ENCODE results near the gene SH3PXD2B.
"Not testable (repeated sequence)": the region's sequence is repeated elsewhere in the genome, so short reads cannot be mapped to it uniquely, and the experiment has no call there.

SH3PXD2B gene

DNA sequence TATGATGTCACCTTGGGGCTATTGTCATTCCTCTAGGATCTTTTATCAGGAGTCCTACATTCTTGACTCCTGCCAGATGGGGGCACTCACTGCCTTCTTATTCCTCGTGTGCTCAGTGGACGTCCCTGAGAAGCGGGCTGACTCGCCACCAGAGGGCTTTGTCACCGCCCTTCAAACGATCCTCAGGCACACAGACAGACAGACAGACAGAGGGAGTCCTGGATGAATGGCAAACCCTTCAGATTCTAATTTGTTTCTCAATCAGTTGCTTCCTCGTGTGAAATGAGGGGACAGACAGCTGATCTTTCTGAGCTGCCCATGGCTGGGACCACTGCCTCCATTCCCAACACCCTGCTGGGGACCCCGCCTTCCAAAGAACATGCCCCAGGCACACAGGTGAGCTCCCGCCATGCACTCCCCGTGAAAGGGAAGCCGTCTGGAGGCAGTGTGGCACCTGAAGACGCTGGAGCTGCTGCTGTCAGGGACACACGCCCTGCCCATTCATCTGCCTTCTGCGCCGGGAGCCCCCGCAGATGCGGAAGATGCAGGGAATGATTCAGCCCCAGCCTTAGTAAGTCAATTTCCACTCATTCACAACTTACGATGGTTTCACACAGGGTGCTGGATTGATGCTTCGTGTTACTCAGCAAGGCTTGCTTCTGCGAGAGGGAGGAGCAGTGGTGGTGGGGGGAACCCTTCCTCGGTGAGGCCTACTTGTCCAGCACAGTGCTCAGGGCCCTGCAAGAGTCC is 24.9 kb upstream of the SH3PXD2B start:
- no peak for TF ChIP-seq ZNF274 (IDR thresholded peaks at IDR 0.05; ENCODE audit: low read depth, low read length)

GRCh38 chr5:172478695-172479033 is 24.3 kb upstream of the SH3PXD2B start:
- H3K4me3 ChIP-seq (ENCODE audit: low read length), result not testable (repeated sequence)

More for the DNA sequence above, 24.9 kb upstream of the SH3PXD2B start:
- no peak overlapping the region for H3K4me3 ChIP-seq (ENCODE audit: low read length)

GRCh38 chr5:172478256-172478655 is 23.9 kb upstream of the SH3PXD2B start:
- no peak for TF ChIP-seq ZNF274 (IDR thresholded peaks at IDR 0.05; ENCODE audit: low read depth, low read length)
- no peak overlapping the region for H3K4me3 ChIP-seq (ENCODE audit: low read length)

DNA sequence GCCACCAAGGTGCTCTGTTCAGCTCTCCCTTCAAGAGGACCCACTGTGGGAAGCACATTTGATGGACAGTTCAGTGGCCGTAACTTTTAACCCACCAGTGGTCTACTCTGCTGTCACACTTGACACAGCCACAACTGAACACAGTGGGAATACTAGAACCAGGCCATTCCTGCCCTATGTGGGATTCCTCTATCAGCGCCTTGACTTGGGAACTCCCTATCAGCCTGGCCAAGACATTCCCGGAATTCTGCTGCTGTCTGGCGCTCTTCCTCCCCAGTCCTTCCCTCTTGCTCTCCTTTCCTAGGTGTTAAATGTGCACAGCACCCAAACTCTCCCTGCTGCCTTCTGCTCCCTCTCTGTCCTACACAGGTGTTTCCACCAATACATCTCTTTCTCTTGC is 23.1 kb upstream of the SH3PXD2B start:
- no peak overlapping the region for H3K4me3 ChIP-seq (ENCODE audit: low read length)
- no peak for TF ChIP-seq ZNF274 (IDR thresholded peaks at IDR 0.05; ENCODE audit: low read depth, low read length)

DNA sequence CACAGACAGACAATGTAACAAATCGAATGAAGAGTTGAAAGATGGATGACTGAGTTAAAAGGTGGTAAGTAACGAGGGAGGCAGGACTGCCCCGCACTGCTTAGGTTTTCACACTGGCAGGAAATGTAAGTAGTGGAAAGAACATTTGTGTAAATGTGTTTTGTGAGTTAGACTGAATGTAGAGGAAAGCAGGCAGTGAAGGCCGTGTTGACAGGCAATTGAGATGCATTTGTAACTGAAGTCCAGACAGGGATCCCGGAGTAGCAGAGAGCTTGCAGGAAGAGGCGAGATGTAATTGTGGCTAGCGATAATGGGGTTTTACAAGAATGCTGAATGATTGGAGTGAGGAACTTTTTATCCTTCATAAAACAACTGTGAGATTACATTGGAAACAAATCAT is 20.0 kb upstream of the SH3PXD2B start:
- H3K4me3 ChIP-seq (ENCODE audit: low read length), result no peak overlapping the region
- TF ChIP-seq ZNF274 (IDR thresholded peaks at IDR 0.05; ENCODE audit: low read depth, low read length), result no peak

DNA sequence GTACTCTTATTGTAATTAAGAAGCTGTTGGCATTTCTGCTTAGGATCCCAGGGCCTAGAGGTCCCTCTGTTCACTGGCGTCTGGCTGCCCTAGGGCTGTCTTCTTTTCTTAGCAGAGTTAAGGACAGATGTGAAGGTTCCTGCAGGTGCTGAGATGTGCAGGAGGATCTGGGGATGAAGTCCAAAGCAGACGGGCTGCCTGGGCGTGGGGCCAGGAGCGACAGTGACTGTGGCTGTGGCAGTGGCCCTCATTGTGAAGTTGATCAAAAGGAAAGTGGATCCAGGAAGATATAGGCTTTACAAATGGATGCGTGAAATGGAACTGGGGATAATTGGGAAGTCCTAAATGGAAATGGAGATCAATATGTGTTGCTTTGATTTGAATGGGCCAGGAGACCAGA is 19.1 kb upstream of the SH3PXD2B start:
- TF ChIP-seq ZNF274 (IDR thresholded peaks at IDR 0.05; ENCODE audit: low read depth, low read length), result no peak
- no peak overlapping the region for H3K4me3 ChIP-seq (ENCODE audit: low read length)

DNA sequence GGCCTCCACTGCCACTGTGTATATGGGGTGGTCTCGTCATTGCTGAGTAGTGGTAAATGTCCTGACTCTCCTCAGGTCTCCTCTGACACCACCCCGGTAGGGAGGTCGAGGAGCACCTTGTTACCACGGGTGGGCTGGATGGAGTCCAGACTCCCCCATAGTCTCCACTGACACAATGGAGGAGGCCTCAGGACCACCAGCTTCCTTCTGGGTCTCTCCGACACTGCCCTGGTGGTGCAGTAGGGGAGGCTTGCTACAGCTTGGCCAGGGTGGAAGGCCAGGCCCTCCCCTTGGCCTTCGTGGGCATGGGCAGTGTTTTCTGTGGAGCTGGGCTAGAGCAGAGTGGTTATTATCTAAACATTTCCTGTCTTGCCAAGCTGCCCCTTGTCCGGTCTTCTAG is 15.4 kb upstream of the SH3PXD2B start:
- TF ChIP-seq ZNF274 (IDR thresholded peaks at IDR 0.05; ENCODE audit: low read depth, low read length), result no peak
- H3K4me3 ChIP-seq (ENCODE audit: low read length), result no peak overlapping the region

DNA sequence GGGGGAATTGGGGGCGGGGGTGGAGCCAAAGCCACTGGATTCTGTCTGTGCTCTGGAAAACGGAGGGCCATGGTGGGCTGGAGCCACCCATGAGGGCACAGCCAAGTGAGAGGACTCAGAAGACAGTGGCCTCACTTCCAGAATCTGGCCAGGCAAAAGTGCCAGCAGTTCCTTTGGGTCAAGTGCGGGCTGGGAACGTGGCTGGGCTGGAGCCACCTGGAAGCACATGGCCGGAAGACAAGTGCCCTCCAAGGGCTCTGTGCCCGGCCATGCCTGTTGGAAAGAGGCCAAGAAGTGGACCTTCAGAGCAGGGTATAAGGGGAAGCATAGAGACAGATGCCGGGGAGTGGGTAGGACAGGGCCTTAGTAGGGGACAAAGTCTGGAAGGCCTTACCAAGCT is 11.7 kb upstream of the SH3PXD2B start:
- TF ChIP-seq ZNF274 (IDR thresholded peaks at IDR 0.05; ENCODE audit: low read depth, low read length), result no peak
- H3K4me3 ChIP-seq (ENCODE audit: low read length), result no peak overlapping the region

DNA sequence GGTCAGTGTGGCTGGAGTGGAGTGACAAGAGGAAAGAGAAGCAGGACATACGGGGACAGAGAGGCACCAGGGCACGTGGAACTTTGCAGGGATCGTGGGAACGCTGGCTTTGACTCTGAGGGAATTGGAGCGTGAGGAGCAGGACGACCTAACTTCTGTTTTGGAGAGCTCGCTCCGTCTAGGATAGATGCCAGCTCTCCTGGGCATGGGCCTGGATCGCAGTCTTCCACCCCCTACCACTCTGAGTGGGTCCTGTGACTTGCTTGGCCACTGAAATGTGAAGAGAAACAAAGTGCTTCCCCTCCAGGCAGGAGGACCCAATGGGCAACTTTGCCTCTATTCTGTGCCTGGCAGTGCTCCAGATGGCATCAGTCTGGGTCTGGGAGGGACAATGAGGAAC is 8.7 kb upstream of the SH3PXD2B start:
- no peak for TF ChIP-seq ZNF274 (IDR thresholded peaks at IDR 0.05; ENCODE audit: low read depth, low read length)
- no peak overlapping the region for H3K4me3 ChIP-seq (ENCODE audit: low read length)

GRCh38 chr5:172459783-172460165 is 5.4 kb upstream of the SH3PXD2B start:
- no peak overlapping the region for H3K4me3 ChIP-seq (ENCODE audit: low read length)
- no peak for TF ChIP-seq ZNF274 (IDR thresholded peaks at IDR 0.05; ENCODE audit: low read depth, low read length)

DNA sequence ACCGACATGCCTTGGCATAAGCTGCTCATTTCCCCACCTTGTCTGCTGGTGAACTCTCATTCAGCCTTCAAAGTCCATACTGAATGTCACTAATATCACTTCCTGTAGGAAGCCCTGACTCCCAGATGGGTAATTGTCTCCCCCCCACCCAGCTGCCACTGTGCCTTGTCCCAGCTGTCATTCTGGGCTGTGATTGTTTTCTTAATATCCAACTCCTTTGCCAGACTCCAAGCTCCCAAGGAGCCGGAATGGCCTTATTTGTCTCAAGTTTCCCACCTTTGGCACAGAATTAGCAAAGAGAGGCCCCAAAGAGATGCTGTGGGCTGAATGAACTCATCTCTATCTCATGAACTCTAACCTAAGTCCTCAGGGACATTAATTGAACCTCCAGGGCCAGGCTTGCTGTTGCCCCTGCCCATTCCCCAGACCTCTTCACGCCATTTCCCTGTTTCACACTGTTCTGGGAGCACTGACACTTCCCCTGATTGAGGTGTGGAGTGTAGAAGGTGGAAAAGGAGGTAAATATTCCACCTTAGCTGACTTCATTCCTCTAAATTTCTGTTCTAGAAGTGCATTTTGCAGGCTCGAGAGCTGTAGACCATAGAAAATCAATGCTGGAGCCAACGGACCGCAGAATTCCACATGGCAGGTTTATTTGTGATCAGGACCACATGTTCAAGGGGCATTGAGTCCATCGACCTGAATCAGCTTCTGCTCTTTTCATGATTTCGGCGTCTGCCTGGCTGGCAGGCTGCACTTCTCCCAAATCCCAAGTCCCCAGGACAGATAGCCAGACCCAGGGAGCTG is 4.9 kb upstream of the SH3PXD2B start:
- TF ChIP-seq ZNF274 (IDR thresholded peaks at IDR 0.05; ENCODE audit: low read depth, low read length), result no peak
- no peak overlapping the region for H3K4me3 ChIP-seq (ENCODE audit: low read length)

- no peak for TF ChIP-seq ZNF274 (IDR thresholded peaks at IDR 0.05; ENCODE audit: low read depth, low read length)
- no peak overlapping the region for H3K4me3 ChIP-seq (ENCODE audit: low read length)
Measured at GRCh38 chr5:172456076-172456722, 1.9 kb upstream of the SH3PXD2B start.

- H3K4me3 ChIP-seq (ENCODE audit: low read length), result no peak overlapping the region
- TF ChIP-seq ZNF274 (IDR thresholded peaks at IDR 0.05; ENCODE audit: low read depth, low read length), result no peak
Measured at GRCh38 chr5:172455511-172456061, 1.3 kb upstream of the SH3PXD2B start.

- no peak overlapping the region; the same call in 1 of the 2 replicates for H3K4me3 ChIP-seq (ENCODE audit: low read length)
- no peak for TF ChIP-seq ZNF274 (IDR thresholded peaks at IDR 0.05; ENCODE audit: low read depth, low read length)
Measured at GRCh38 chr5:172455087-172455381, 709 bp upstream of the SH3PXD2B start.

DNA sequence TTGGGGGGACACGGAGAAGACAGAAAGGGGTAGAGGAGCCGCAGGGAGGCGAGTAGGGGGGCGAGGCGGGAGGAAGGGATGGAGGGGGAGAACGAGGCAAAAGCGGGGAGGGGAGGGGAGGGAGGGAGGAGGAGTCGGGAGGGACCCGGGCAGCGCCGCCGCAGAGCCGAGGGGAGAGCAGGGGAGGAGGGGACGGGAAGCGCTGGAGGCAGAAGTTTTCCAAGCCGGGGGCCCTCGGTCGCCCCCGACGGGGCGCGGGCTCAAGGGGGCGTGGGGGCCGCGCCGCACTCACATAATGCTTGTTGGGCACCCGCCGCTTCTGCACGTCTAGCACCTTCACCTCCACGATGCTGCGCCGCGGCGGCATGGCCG is 353 bp downstream of the SH3PXD2B start:
- peak overlapping the region; percentile 68 for H3K4me3 ChIP-seq (ENCODE audit: low read length)
- TF ChIP-seq ZNF274 (IDR thresholded peaks at IDR 0.05; ENCODE audit: low read depth, low read length), result no peak

All from GM08714 (cell line).